Gastroesophageal sphincter (tissue), 3 donors: ENCODE results near the gene SGIP1.

ENCODE experiments used
- CTCF ChIP-seq, 4 experiments: fragments of 200-600 bp in 2 of 4; fragments of 450-650 bp in 2 of 4; sonication (generic) in 1 of 4; IDR thresholded peaks; one replicate each; pipeline ENCODE4 v1.5.1; 2017 to 2019; ENCODE audit warnings: antibody characterized with exemption in 4 of 4, mild to moderate bottlenecking in 2 of 4, moderate library complexity in 2 of 4
- EP300 ChIP-seq: sonication (generic); formaldehyde crosslinking; IDR thresholded peaks from one replicate; pipeline ENCODE4 v1.6.1; 2017; ENCODE audit warnings: antibody characterized with exemption, mild to moderate bottlenecking
- POLR2A ChIP-seq, 2 donors: fragments of 450-650 bp; IDR thresholded peaks; one replicate each; pipeline ENCODE4 v1.6.1; 2017; ENCODE audit warnings: antibody characterized with exemption in 2 of 2, mild to moderate bottlenecking in 2 of 2, moderate library complexity in 1 of 2

DNA sequence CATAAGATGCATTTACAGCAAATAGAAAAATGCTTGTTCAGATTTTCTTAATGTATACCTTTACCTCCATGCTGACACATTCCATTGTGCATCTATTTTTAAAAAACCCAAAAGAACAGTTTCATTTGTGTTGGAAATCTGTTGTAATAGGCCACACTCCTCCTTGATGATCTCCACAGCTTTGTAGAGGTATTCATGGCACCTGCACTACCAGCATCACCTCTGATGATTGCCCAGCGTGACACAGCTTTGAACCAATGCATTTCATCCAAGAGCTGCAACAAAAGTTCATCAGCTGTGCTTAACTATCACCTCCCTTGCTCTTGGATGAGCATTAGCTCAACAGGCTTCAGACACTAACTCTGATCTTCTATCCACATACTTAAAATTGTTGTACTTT is 226.6 kb downstream of the SGIP1 start:
- no peak for TF ChIP-seq CTCF (IDR thresholded peaks at IDR 0.05)
- no peak for TF ChIP-seq POLR2A (IDR thresholded peaks at IDR 0.05)
- no peak for TF ChIP-seq EP300
